ENCODE results near the gene GTF3C1. TPM values are rescaled to one million over a fixed set of nuclear protein-coding genes. Genes with fewer than 3 reads are reported as not detected.

GTF3C1 gene
- total RNA-seq, 2 donors from 2014 or later: 39.8 to 47.7 TPM

DNA sequence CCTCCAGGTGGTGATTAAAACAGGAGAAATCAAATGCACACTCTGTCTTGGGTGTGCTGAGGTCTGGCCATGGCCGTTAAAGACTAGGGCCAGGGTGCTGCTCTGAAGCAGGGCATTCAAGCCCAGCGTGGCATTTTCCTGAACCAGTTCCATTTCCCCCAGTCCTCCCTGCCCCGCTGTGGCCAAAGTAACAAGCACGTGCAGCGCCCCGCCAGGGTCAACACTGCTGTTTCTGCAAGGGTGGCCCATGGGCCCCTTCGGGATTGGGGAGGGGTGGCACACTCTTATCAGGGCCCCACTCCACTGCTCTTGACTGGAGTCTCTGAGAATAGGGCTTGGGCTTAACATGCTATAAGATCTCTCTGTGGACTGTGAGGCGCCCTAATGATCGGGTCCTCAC is 74.8 kb downstream of the GTF3C1 start:
- intact Hi-C loops (cut with DNase I): no loop called here
- peak; percentile 53 for DNase-seq (ENCODE audit: low spot score)

DNA sequence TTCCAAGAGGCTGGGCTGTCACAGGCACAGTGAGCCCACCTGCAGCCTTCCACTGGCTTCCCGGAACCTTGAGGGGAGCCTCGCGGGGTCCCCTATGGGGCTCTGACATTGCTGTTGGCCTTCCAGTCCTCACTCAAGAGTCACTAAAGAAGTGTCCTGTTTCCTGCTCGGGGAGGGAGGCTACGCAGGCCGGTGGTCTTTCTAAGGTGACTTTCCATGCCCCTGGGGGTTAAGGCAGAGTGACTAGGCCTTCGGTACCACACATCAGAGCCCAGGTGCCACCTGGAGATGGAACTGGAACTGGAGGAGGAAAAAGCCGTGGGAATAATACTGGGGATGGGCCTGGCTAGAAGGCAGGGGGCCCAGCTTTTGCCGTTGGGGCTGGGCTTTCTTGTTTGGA is 75.7 kb downstream of the GTF3C1 start:
- DNase-seq (ENCODE audit: low spot score): peak; percentile 68
- intact Hi-C loops (cut with DNase I): no loop called here

DNA sequence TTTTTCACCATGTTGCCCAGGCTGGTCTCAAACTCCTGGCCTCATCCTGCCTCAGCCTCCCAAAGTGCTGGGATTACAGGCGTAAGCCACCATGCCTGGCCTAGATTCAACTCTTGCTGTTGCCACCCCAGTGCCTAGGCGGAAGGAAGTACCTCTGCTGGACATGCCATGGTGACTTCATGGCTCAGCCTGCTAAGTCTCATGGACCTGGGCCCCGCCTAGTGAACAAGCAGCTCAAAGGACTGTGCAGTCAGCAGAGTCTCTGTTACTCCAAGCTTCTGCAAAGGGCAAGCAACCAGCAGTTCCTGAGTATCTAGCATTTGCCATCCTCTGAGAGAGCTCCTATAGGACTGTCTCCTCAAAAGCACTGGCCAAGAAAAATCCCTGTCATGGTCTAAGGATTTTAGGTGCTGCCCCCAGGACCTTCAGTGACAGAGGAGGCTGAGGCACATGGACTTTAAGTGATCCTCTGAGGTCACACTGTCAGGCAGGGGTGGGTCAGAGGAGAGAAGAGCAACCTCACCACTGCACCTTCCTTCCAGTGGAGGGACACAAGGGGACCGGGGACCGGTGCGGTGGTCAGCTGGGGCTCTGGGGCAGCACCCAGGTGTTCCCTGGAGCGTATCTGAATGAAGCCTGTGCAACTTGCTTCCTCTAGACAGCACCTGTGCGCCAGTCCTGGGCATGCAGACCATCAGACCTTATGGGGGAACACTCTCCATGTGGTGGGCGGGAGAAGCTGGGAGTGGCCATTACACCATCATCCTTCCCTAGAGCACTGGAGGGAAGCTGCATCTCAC is 76.4 kb downstream of the GTF3C1 start:
- DNase-seq (ENCODE audit: low spot score): peak; percentile 58
- intact Hi-C loops (cut with DNase I): no loop called here

DNA sequence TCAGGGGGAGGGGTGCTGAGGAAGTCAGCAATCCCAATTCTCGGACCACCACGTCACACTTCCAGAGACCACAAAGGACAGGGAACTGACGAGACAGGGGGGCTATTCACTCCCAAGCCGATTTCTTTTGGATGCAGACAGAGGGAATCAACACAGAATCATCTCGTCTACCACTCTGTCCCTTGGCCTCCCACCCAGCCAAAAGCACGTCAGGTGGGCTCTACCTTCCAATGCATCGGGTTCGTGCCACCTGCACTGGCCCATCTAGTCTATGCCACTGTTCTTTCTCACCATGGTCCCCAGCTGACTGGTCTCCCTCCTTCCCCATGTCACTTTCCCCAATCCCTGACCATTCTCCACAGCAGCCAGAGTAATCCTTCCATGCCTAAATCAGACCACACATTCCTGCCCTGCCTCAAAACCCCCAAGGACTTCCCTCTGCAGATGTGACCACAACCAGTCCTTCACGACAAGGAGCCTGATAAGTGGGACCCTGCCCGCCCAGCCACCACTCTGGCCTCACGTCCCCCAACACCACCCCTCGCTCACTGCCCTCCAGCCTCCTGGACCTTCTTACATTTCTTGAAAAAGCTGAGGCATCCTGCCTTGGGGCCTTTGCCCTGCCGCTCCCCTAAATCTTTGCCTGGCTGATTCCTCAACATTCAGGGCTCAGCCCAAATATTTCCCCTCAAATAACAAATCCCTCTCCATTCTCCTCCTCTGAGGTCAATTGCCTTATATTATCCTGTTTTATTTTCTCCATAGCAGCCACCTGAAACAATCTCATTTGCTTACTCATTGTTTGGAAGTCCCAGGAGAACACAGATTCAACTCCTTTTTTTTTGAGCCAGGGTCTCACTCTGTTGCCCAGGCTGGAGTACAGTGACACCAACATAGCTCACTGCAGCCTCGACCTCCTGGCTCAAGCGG is 77.4 kb downstream of the GTF3C1 start:
- DNase-seq (ENCODE audit: low spot score): peak; percentile 24
- intact Hi-C loops (cut with DNase I): no loop called here

DNA sequence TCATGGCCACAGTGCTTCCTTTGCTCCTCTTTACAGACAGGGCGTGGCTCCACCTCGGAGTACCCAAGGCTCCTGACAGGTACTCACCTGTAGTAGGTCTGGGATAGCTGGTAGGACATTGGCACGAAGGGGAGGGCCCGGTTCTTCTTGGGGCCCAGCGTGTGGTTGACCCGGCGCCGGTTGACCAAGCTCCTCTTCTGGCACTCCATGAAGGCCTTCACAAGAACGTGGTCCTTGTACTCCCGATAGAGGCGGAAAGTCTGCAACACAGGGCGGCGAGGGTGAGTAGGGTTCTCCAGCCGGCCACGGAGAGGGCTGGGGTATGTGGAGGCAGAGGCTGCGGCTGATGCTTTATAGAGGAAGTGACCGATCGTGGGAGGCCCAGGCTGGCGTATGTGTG is 78.1 kb downstream of the GTF3C1 start:
- intact Hi-C loops (cut with DNase I): no loop called here
- peak; percentile 81 for DNase-seq (ENCODE audit: low spot score)

DNA sequence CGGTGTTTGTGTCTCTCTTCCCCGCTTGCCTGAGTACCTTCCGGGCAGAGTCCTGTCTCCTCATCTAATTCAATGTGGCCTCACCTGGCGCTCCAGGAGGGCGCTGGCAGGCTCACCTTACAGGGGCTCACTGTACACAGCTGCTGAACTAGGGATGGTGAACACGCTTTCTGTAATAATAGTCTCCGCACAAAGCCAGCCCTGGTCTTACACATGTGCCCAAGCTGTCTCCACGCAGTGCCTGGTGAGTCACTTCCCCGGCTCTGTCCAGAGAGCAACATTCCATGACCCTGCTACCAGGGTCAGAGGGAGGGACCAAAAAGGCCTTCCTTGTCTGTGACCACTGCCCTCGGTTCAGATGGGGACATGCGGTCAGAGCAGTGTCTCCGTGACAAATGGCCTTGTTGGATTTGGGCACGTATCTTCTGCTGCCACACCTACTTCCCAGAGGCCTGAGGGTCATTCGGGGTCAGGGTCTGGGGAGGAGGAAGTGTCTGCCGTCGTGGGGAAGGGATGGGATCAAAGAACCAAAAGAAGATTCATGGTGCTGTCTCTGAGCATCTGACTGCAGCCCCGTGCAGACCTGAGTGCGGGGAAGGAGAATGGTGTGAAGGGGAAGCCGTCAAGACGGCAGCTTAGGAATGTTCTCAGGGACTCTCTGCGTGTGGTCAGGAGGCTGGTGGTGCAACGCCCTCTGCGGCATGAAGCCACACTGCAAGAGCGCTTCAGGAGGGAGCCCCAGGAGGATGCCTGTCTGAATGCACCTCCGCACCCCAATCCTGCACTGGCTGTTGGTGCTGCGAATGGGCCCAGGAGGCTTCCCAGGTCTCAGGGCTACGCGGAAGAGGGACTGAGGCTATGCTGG is 78.9 kb downstream of the GTF3C1 start:
- intact Hi-C loops (cut with DNase I): no loop called here
- DNase-seq (ENCODE audit: low spot score): peak; percentile 84

DNA sequence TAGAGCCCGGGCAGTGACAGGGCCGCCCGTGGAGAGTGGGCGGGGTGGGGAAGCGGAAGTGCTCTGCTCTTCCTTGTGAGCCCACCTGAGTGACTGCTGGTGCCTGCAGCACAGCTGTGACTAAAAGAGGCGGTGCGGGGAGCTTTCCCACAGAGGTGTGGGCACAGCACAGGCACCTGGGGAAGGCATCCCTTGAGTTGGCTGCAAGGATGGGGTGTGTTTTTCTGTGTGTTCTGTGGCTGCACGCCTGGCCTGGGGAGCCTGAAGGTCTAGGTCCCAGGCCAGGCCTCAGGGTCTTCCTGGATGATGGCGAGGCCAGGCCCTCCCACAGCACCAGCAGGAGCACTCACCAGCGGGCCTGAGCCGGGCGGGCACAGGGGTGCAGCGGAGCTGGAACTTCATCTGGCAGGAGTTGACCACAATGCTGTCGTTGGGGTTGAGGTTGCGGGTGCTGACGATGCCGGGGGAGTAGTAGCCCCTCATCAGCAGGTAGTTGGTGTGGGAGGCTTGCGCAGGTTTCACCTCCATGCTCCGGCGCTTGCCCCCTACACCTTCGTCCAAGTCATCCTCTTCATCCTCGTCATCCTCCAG is 80.7 kb downstream of the GTF3C1 start:
- intact Hi-C loops (cut with DNase I): no loop called here
- peak; percentile 59 for DNase-seq (ENCODE audit: low spot score)

DNA sequence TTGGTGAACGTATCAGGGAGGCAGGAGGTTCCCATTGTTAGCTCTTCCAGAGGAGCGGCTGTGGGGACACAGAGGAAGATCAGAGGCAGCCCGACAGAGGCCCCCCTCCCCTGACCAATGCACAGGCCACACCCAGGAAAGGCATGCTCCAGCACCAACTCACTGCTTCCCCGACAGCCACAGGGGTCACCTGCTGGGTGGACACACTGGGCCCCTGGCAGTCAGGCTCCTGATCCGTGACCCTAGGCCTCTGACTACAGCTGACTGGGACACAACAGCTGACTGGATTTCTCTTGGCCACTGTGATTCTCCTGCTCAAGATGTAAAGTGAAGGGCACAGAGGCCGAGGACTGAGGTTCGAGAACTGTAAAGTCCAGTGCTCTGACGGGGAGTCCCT is 84.2 kb downstream of the GTF3C1 start:
- peak; percentile 68 for DNase-seq (ENCODE audit: low spot score)
- intact Hi-C loops (cut with DNase I): no loop called here

DNA sequence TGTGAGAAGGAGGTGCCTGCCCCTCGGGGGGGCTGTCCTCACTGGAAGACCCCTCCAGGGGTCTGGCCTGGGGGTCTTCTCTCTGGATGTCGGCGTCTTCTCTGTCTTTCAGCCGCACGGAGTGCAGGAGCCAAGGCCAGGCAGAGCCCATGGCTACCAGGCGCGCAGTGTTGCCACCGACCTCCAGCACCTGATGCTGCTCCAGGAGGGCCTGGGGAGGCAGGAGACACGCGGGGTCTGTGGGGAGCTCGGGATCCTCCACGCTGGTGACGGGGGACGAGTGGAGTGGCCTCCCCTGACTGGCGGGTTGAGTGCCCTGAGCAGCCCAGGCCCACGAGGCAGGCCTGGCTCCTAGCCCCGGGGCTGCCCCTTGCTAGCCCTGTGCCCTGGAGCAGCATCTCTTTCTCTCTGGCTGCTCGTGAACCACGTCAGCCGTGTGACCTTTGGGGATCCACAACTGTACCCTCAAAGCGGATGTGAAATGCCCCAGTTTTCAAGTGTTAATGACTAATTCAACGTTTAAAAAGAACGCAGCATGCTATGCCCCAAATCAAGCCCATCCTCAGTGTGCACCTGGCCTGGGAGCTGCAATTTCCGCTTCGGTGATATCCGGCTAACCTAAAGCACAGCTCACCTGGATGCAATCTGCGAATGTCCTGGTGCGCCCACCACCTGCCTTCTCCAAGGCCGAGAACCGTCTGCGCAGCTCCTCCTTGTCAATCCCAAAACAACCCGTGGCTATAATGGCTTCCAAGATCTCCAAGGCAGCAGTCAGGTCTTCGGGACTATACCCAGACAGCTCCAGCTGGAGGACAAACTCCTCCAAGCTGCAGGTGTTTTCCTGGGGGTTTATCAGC is 84.9 kb downstream of the GTF3C1 start:
- intact Hi-C loops (cut with DNase I): loop anchor here in 1 of 2 donors (5.0 kb wide), 1 partner anchor 1968 kb away; no protein-coding TSS in a partner anchor
- peak; percentile 82 for DNase-seq (ENCODE audit: low spot score)

DNA sequence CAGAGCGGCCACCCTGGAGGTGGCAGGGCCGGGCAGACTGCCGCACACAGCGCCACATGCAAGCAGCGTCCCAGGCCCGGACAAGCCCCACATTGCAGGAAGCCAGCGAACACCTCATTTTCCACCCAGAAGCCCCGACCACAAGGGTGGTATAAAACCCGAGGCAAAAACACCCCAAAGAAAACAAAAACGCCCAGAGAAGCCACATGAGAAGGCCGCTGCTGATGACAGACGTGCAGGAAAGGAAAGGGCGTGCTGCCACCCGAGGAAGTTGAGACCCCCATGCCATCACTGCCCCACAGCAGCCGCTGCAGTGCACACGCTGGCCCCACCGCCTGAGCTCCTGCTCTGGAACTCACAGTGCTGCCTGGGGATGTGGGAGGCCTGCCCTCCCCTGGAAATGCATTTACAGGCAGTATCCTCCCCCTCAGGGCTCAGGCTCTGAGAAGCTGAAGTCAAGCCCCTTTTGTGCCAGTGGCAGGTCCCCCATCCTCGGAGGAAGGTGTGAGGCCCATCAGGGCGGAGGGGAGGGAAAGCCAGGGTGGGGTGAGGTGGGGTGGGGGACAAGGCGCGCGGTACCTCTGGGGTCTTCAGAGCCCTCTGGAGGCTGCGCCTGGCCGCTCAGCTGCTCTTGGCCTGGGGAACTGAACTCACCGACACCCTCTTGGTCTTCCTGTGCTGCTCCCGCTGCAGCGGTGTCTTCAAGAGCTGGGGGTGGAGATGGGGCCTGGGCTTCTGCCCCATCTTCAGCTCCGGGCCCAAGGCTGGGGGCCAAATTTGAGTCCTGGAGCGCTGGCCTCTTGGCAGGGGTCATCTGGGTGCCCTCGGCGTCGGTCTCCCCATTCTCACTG is 85.7 kb downstream of the GTF3C1 start:
- peak; percentile 77 for DNase-seq (ENCODE audit: low spot score)
- intact Hi-C loops (cut with DNase I): loop anchor here in 1 of 2 donors (5.0 kb wide), 1 partner anchor 1967 kb away; no protein-coding TSS in a partner anchor

DNA sequence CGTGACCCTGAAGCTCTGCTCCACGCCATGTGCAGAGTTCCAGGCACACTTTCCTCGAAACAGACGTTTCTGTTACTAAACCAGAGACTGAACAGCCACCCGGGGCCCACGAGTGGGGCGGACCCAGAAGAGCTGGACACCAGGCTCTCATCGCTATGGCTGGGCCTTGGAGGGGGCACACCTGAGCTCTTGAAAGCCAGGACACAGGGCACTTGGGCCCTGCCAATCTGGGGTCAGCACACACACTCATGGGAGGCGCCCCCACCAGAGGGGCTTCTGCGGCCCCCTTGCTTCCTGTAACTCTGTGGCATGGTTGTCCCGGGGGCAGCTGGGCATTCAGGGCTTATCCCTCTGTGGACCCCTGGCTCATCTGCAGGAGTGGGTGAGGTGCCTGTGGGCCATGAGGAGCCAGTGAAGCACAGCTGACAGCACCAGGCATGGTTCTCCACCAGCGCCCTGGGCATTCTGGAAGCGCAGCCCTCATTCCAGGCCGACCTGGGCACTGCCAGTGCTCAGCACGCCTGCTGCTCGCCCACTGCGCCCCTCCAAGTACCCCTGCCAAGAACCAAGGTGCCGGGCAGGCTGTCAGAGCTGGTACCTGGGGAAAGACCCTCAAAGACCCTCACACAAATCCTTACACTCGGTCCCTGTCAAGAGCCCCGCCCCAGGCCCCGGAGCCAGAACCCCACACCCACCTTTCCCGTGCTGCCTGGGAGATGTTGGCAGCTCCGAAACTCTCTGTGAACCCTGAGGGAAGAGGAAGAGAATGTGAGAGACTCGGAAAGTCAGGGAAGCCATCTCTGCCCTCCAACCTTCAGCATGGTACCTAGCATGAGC is 86.6 kb downstream of the GTF3C1 start:
- DNase-seq (ENCODE audit: low spot score): peak; percentile 77
- intact Hi-C loops (cut with DNase I): loop anchor here in 1 of 2 donors (5.0 kb wide), 1 partner anchor 1966 kb away; no protein-coding TSS in a partner anchor

DNA sequence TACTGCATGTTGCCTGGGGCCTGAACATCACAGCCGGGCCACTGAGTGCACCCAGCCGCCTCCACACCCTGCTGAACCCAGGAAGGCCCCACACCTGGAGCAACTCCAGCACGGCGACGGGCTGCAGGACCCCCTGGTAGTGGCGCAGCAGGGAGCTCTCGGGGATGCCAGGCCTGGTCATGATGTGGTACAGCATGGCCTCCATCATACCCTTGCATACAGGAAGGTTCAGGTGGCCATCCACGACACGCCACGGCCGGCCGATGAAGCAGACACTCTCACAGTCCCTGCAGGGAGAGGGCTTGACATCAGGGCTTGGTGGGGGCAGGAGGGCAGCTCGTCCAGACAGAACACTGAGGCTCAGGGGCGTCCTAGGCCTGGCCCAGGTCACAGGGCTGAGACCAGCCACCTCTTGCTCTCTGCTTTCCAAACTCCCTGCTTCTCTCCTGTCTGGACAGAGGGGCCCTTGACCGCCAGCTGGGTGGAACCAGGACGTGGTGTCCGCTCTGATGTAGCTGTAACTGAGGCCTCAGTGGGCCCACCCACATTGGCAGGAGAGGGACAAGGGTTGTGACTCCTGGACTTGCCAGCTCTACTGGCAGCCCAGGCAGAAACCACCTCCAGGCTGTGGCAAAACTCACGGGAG is 87.4 kb downstream of the GTF3C1 start:
- intact Hi-C loops (cut with DNase I): loop anchor here in 1 of 2 donors (5.0 kb wide), 1 partner anchor 1965 kb away; no protein-coding TSS in a partner anchor
- peak; percentile 76 for DNase-seq (ENCODE audit: low spot score)

DNA sequence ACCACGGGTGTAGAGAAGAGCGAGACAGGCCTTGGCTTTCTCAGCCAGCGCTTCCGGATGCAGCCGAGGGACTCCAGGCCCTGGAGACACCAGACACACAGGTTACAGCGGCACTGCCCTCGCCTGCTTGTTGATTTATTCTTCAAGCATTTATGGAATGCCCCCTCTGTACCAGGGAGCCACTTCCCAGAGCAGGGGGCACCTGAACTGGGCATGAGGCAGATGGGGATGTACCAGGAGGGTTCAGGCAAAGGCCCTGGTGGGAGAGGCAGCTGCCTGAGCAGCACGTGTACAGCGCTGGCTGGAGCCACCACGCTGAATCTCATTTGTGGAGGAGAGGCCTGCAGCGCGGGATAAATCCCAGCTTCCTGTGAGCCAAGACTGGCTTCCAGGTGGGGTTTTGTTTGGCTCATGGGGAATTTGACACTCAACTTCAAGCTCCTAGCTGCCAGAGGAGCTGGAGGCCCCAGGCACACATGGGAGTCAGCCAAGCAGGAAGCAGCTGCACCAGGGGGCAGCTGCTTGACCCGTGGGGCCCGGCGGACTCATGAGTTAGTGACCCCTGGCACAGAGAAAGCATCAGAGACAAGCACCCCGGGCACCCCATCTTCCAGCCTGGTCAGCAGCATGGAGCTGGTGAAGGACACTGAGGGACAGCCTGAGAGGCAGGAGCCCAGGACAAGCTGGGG is 88.1 kb downstream of the GTF3C1 start:
- intact Hi-C loops (cut with DNase I): loop anchor here in 1 of 2 donors (5.0 kb wide), 1 partner anchor 1964 kb away; no protein-coding TSS in a partner anchor
- DNase-seq (ENCODE audit: low spot score): peak; percentile 79

DNA sequence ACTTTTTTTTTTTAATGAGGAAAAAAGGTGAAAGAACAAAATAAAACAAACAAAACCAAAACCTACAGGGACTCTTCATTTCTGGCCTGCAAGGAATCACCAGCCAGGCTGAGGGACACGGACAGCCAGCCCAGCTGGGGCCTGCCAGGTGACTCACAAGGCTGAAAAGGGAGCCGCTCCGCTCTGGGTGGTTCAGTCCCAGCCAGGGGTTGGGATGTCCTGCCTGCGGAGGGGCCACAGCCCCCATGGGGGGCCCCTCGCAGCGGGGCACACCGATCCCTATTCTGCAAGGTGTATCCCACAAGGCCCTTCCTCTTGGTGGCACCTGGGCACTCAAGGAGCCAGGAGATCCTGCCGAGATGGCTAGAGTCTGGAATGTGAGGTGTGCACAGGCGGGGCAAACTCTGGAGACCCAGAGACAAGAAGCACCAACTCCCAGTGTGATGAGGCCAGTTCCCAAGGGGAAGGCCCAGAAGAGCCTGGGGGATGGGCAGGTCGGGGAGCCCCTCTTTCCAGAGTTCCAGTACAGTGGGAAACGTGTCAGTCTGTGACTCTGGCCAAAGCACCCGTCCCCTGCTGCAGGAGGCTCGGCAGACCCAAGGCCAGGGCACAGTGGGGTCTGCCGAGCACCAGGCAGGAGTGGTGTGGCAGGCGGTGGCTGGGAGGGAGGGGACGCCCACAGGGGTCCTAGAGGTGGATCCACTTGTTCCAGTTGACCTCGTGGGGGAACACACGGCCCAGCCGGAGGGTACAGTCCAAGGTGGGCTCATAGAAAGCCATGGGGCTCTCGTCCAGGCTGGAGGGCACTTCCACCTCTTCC is 88.8 kb downstream of the GTF3C1 start:
- intact Hi-C loops (cut with DNase I): loop anchor here in 1 of 2 donors (5.0 kb wide), 1 partner anchor 1964 kb away; no protein-coding TSS in a partner anchor
- peak; percentile 82 for DNase-seq (ENCODE audit: low spot score)

Measured in posterior vena cava (tissue), 2 donors.